ENCODE measurements around the gene DEPP1.

The DEPP1 gene

GRCh38 chr10:44951576-44952226, 26.9 kb downstream of the DEPP1 start:
- DNase-seq (ENCODE audit: low read depth), result no peak
- no peak overlapping the region for H3K4me3 ChIP-seq (ENCODE audit: low read depth, low read length)
- TF ChIP-seq MYC (IDR thresholded peaks at IDR 0.05; ENCODE audit: low read depth, low read length), result no peak

GRCh38 chr10:44950326-44951225, 28.0 kb downstream of the DEPP1 start:
- H3K4me3 ChIP-seq (ENCODE audit: low read depth, low read length), result no peak overlapping the region
- DNase-seq (ENCODE audit: low read depth), result no peak
- TF ChIP-seq CTCF (IDR thresholded peaks at IDR 0.05; ENCODE audit: low read depth, low read length) (no peak), POLR2A (IDR thresholded peaks at IDR 0.05; ENCODE audit: extremely low read depth, insufficient read length) (no peak), MYC (IDR thresholded peaks at IDR 0.05; ENCODE audit: low read depth, low read length) (no peak), MAX (IDR thresholded peaks at IDR 0.05; ENCODE audit: low read depth, low read length) (no peak)

- no peak for DNase-seq (ENCODE audit: low read depth)
- H3K4me3 ChIP-seq (ENCODE audit: low read depth, low read length), result no peak overlapping the region
- no peak for TF ChIP-seq CTCF (IDR thresholded peaks at IDR 0.05; ENCODE audit: low read depth, low read length)
- no peak for TF ChIP-seq POLR2A (IDR thresholded peaks at IDR 0.05; ENCODE audit: extremely low read depth, insufficient read length)
- no peak for TF ChIP-seq MYC (IDR thresholded peaks at IDR 0.05; ENCODE audit: low read depth, low read length)
- TF ChIP-seq MAX (IDR thresholded peaks at IDR 0.05; ENCODE audit: low read depth, low read length), result no peak
Measured at GRCh38 chr10:44949915-44950314, 28.7 kb downstream of the DEPP1 start.

GRCh38 chr10:44949127-44949802, 29.3 kb downstream of the DEPP1 start:
- H3K4me3 ChIP-seq (ENCODE audit: low read depth, low read length), result no peak overlapping the region
- DNase-seq (ENCODE audit: low read depth), result no peak
- TF ChIP-seq POLR2A (IDR thresholded peaks at IDR 0.05; ENCODE audit: extremely low read depth, insufficient read length) (no peak), MYC (IDR thresholded peaks at IDR 0.05; ENCODE audit: low read depth, low read length) (no peak), CTCF (IDR thresholded peaks at IDR 0.05; ENCODE audit: low read depth, low read length) (no peak), MAX (IDR thresholded peaks at IDR 0.05; ENCODE audit: low read depth, low read length) (no peak)

- no peak for DNase-seq (ENCODE audit: low read depth)
- 0 out of 2 replicates have a peak, but pooled peaks have one; percentile 16 for TF ChIP-seq MAX (IDR thresholded peaks at IDR 0.05; ENCODE audit: low read depth, low read length)
- TF ChIP-seq POLR2A (IDR thresholded peaks at IDR 0.05; ENCODE audit: extremely low read depth, insufficient read length), result no peak
- no peak overlapping the region for H3K4me3 ChIP-seq (ENCODE audit: low read depth, low read length)
Measured at GRCh38 chr10:44948642-44949041, 30.0 kb downstream of the DEPP1 start.

- no peak overlapping the region for H3K4me3 ChIP-seq (ENCODE audit: low read depth, low read length)
- peak; percentile 86 for DNase-seq (ENCODE audit: low read depth)
- TF ChIP-seq MYC (IDR thresholded peaks at IDR 0.05; ENCODE audit: low read depth, low read length), result no peak
- no peak for TF ChIP-seq MAX (IDR thresholded peaks at IDR 0.05; ENCODE audit: low read depth, low read length)
- no peak for TF ChIP-seq POLR2A (IDR thresholded peaks at IDR 0.05; ENCODE audit: extremely low read depth, insufficient read length)
- TF ChIP-seq CTCF (IDR thresholded peaks at IDR 0.05; ENCODE audit: low read depth, low read length), result no peak
Measured at GRCh38 chr10:44947371-44948152, 31.0 kb downstream of the DEPP1 start.
